ENCODE measurements around the gene MAU2.
"Not testable (repeated sequence)": the region's sequence is repeated elsewhere in the genome, so short reads cannot be mapped to it uniquely, and the experiment has no call there.

Gene MAU2

GRCh38 chr19:19372656-19373416, 52.2 kb downstream of the MAU2 start:
- H3K4me3 ChIP-seq (ENCODE audit: low read depth, low read length), result no peak overlapping the region

GRCh38 chr19:19379527-19379926, 58.9 kb downstream of the MAU2 start:
- Histone ChIP-seq H3K9ac (ENCODE audit: low read depth, low read length) (no peak overlapping the region), H3K4me3 (ENCODE audit: low read depth, low read length) (no peak overlapping the region), H3K9me3 (ENCODE audit: control insufficient read depth, insufficient read depth, low read length) (no peaks in the 10 kb centered on the region), H3K27me3 (ENCODE audit: control insufficient read depth, insufficient read depth, low read length) (no peaks in the 10 kb centered on the region), H3K36me3 (ENCODE audit: control insufficient read depth, insufficient read depth, low read length) (no peaks in the 10 kb centered on the region), H3K4me1 (ENCODE audit: control insufficient read depth, insufficient read depth, low read length) (peaks cover 7% of the 10 kb centered on the region)

More at GRCh38 chr19:19372656-19373416, 52.2 kb downstream of the MAU2 start:
- Histone ChIP-seq H3K4me1 (ENCODE audit: control insufficient read depth, insufficient read depth, low read length) (peaks cover 6% of the 10 kb centered on the region), H3K9ac (ENCODE audit: low read depth, low read length) (no peak overlapping the region), H3K9me3 (ENCODE audit: control insufficient read depth, insufficient read depth, low read length) (no peaks in the 10 kb centered on the region), H3K27me3 (ENCODE audit: control insufficient read depth, insufficient read depth, low read length) (no peaks in the 10 kb centered on the region), H3K36me3 (ENCODE audit: control insufficient read depth, insufficient read depth, low read length) (no peaks in the 10 kb centered on the region)

- not testable (repeated sequence) for H3K4me3 ChIP-seq (ENCODE audit: low read depth, low read length); H3K9me3 ChIP-seq (ENCODE audit: control insufficient read depth, insufficient read depth, low read length); H3K4me1 ChIP-seq (ENCODE audit: control insufficient read depth, insufficient read depth, low read length); H3K9ac ChIP-seq (ENCODE audit: low read depth, low read length); H3K36me3 ChIP-seq (ENCODE audit: control insufficient read depth, insufficient read depth, low read length); H3K27me3 ChIP-seq (ENCODE audit: control insufficient read depth, insufficient read depth, low read length)
These were observed 59.7 kb downstream of the MAU2 start for GRCh38 chr19:19380316-19380715.

- H3K36me3 ChIP-seq (ENCODE audit: control insufficient read depth, insufficient read depth, low read length), result no peaks in the 10 kb centered on the region
- peaks cover 5% of the 10 kb centered on the region for H3K4me1 ChIP-seq (ENCODE audit: control insufficient read depth, insufficient read depth, low read length)
- H3K9ac ChIP-seq (ENCODE audit: low read depth, low read length), result no peak overlapping the region
- no peaks in the 10 kb centered on the region for H3K27me3 ChIP-seq (ENCODE audit: control insufficient read depth, insufficient read depth, low read length)
- H3K4me3 ChIP-seq (ENCODE audit: low read depth, low read length), result no peak overlapping the region
- no peaks in the 10 kb centered on the region for H3K9me3 ChIP-seq (ENCODE audit: control insufficient read depth, insufficient read depth, low read length)
These were observed 60.6 kb downstream of the MAU2 start for GRCh38 chr19:19381007-19381926.

- no peaks in the 10 kb centered on the region for H3K36me3 ChIP-seq (ENCODE audit: control insufficient read depth, insufficient read depth, low read length)
These were observed 61.5 kb downstream of the MAU2 start for GRCh38 chr19:19382118-19382517.

GRCh38 chr19:19384486-19384885, 63.9 kb downstream of the MAU2 start:
- peaks cover 7% of the 10 kb centered on the region for H3K4me1 ChIP-seq (ENCODE audit: control insufficient read depth, insufficient read depth, low read length)
- H3K27me3 ChIP-seq (ENCODE audit: control insufficient read depth, insufficient read depth, low read length), result no peaks in the 10 kb centered on the region
- no peaks in the 10 kb centered on the region for H3K36me3 ChIP-seq (ENCODE audit: control insufficient read depth, insufficient read depth, low read length)
- peak overlapping the region; percentile 91 for H3K9ac ChIP-seq (ENCODE audit: low read depth, low read length)
- H3K4me3 ChIP-seq (ENCODE audit: low read depth, low read length), result peak overlapping the region; percentile 52
- no peaks in the 10 kb centered on the region for H3K9me3 ChIP-seq (ENCODE audit: control insufficient read depth, insufficient read depth, low read length)

More at GRCh38 chr19:19382118-19382517, 61.5 kb downstream of the MAU2 start:
- H3K27me3 ChIP-seq (ENCODE audit: control insufficient read depth, insufficient read depth, low read length), result no peaks in the 10 kb centered on the region
- H3K9ac ChIP-seq (ENCODE audit: low read depth, low read length), result no peak overlapping the region
- no peak overlapping the region for H3K4me3 ChIP-seq (ENCODE audit: low read depth, low read length)
- peaks cover 5% of the 10 kb centered on the region for H3K4me1 ChIP-seq (ENCODE audit: control insufficient read depth, insufficient read depth, low read length)
- H3K9me3 ChIP-seq (ENCODE audit: control insufficient read depth, insufficient read depth, low read length), result no peaks in the 10 kb centered on the region

- no peaks in the 10 kb centered on the region for H3K9me3 ChIP-seq (ENCODE audit: control insufficient read depth, insufficient read depth, low read length)
- peak overlapping the region; percentile 81 for H3K4me3 ChIP-seq (ENCODE audit: low read depth, low read length)
- peak overlapping the region; percentile 91 for H3K9ac ChIP-seq (ENCODE audit: low read depth, low read length)
- H3K27me3 ChIP-seq (ENCODE audit: control insufficient read depth, insufficient read depth, low read length), result no peaks in the 10 kb centered on the region
- no peaks in the 10 kb centered on the region for H3K36me3 ChIP-seq (ENCODE audit: control insufficient read depth, insufficient read depth, low read length)
- H3K4me1 ChIP-seq (ENCODE audit: control insufficient read depth, insufficient read depth, low read length), result peaks cover 8% of the 10 kb centered on the region
These were observed 64.7 kb downstream of the MAU2 start for GRCh38 chr19:19385131-19385895.

- peak overlapping the region; percentile 79 for H3K9ac ChIP-seq (ENCODE audit: low read depth, low read length)
- H3K4me1 ChIP-seq (ENCODE audit: control insufficient read depth, insufficient read depth, low read length), result peaks cover 8% of the 10 kb centered on the region
- no peaks in the 10 kb centered on the region for H3K9me3 ChIP-seq (ENCODE audit: control insufficient read depth, insufficient read depth, low read length)
- H3K36me3 ChIP-seq (ENCODE audit: control insufficient read depth, insufficient read depth, low read length), result no peaks in the 10 kb centered on the region
- H3K27me3 ChIP-seq (ENCODE audit: control insufficient read depth, insufficient read depth, low read length), result no peaks in the 10 kb centered on the region
- peak overlapping the region; percentile 81 for H3K4me3 ChIP-seq (ENCODE audit: low read depth, low read length)
These were observed 65.6 kb downstream of the MAU2 start for GRCh38 chr19:19385896-19386869.

GRCh38 chr19:19387108-19387507, 66.5 kb downstream of the MAU2 start:
- H3K36me3 ChIP-seq (ENCODE audit: control insufficient read depth, insufficient read depth, low read length), result no peaks in the 10 kb centered on the region
- H3K27me3 ChIP-seq (ENCODE audit: control insufficient read depth, insufficient read depth, low read length), result no peaks in the 10 kb centered on the region
- peak overlapping the region; percentile 79 for H3K9ac ChIP-seq (ENCODE audit: low read depth, low read length)
- H3K9me3 ChIP-seq (ENCODE audit: control insufficient read depth, insufficient read depth, low read length), result no peaks in the 10 kb centered on the region
- H3K4me1 ChIP-seq (ENCODE audit: control insufficient read depth, insufficient read depth, low read length), result peaks cover 8% of the 10 kb centered on the region
- H3K4me3 ChIP-seq (ENCODE audit: low read depth, low read length), result peak overlapping the region; percentile 81

GRCh38 chr19:19388568-19389555, 68.2 kb downstream of the MAU2 start:
- Histone ChIP-seq H3K4me1 (ENCODE audit: control insufficient read depth, insufficient read depth, low read length) (peaks cover 8% of the 10 kb centered on the region), H3K4me3 (ENCODE audit: low read depth, low read length) (no peak overlapping the region), H3K9ac (ENCODE audit: low read depth, low read length) (no peak overlapping the region), H3K36me3 (ENCODE audit: control insufficient read depth, insufficient read depth, low read length) (no peaks in the 10 kb centered on the region), H3K27me3 (ENCODE audit: control insufficient read depth, insufficient read depth, low read length) (no peaks in the 10 kb centered on the region), H3K9me3 (ENCODE audit: control insufficient read depth, insufficient read depth, low read length) (no peaks in the 10 kb centered on the region)
